HG03460 (cell line): ENCODE data around the gene DCHS1.

ENCODE experiments used
- ATAC-seq: cut with Tn5 transposase; IDR thresholded peaks from one replicate; pipeline ENCODE4 v1.9.1; 2021; ENCODE audit not compliant: unreplicated experiment

Gene DCHS1

DNA sequence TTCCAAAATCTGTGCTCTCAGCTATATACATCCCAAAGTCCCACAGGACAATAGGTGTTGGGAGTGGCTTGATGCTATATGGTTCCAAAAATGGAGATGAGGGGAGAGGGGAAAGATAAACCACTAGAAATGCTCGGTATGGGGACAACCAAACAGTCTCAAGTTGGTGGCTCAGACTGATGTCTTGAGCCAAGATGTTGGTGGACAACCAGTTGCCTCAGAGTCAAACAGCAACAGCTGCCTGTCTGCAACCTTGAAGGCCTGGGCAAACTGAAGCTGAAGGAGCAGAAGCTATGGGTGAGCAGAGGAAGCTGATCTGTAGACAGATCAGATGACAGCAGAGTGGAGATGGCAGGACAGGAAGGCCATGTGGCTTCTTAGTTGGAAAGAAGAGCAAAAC lies 56.2 kb downstream of the DCHS1 start:
- no peak for ATAC-seq

DNA sequence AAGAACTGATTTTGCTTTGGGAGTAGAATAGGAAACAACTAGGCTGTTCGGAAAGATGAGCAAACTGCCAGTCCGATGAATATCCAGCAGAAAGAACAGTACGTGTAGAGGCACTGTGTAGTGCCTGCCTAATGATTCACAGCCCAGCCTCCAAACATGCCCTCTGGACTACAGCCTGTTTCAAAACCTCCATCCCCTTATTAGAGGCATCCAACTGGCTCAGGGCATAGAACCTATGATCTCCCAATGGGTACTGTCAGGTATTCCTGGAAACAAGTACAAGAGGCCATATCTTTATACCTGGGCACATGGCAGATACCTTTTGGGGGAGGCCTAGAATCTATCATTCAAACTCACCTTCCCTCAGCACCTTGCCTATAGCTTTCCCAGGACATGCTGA lies 57.1 kb downstream of the DCHS1 start:
- no peak for ATAC-seq

DNA sequence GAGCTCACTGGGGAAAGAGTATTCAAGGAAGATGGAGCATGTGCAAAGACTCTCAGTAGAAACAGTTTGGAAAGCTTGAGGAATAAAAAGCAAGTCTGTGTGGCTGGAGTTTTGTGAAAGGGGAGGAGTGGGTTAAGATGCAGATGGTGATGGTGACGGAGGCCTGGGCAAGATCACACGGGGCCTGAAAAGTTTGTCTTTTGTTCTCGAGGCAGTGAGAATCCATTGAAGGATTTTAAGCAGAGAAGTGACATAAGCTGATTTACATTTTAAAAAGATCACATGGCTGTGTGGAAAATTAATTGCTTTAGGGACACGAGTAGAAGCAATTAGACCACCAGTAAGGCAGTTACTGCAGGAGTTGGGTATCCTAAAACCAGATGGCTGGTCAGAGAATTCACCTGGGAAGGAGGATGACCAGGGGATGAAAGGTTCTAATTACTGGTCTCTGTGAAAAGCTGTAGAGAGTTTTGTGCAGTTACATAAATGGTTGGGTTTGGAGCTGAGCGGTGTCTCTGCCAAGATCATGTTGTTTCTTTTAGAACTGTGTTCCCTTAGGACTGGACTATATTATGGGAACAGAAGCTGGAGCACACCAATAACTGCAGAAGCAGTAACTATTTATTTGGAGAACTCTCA lies 59.3 kb downstream of the DCHS1 start:
- ATAC-seq: no peak

DNA sequence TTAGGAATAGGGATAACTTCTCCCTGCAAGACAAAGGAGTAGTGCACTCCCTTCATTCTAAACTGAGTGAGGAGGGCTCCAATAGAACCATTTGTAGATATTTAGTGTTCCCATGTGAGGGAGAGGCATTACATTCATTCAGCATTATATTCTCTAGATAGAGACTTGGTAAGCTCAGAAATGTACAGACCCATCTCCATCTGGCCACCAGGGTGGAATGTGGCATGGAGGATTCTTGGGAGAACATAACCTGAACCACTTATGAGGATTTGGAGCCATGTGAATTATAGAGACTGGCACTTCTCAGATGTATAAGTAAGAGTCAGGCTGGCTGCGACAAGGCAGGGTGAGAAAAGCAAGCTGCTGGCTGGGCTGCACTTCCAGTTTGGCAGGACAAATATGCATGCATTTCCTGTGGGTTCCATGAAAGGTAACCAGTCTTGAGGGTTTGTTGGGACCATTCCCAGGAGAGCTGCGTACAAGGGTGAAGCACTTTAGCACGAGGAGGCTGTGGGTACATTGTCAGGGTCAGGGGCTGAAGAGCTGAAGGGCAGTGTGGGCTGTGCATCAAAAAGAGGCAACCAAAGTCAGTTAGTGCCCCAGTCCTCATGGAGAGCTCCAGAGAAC lies 61.4 kb downstream of the DCHS1 start:
- no peak for ATAC-seq

DNA sequence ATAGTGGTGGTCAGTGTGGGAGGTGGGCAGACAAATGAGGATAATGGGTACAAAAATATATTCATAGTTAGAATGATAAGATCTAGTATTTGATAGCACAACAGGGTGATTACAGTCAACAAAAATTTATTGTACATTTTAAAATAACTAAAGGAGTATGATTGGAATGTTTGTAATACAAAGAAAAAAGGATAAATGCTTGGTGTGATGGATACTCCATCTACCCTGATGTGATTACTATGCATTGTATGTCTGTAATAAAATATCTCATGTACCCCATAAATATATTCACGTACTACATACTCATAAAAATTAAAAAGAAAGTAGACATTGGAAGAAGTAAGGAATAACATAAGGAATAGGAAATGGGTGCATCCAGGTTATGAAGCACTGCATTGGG lies 67.6 kb downstream of the DCHS1 start:
- ATAC-seq: no peak

DNA sequence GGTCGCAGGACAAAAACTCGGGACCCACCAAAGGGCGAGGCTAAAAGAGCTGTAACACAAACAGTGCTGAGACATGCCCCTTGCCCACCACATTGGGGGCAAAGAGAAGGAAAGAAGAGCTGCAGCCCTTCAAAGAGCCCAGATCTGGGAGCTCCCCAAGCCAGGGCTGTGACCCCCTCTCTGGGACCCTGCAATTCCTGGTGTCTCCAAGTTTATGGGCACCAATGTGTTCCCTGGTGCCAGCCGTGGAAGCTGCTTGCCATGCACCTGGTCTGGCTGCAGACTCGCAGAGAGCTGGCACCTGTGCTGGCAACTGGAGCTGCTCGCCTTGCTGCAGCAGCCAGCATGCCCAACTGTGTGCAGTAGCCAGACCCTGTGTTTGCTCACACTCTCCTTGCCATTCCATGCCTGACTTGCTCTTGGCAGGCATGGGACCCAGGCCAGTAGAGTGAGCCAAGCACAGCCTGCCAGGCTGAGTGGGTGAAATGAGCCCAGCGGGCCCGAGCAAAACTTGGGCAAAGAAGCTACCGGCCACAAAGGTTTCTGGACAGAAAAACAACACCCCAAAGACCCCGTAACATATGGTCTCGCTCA lies 68.2 kb downstream of the DCHS1 start:
- no peak for ATAC-seq

DNA sequence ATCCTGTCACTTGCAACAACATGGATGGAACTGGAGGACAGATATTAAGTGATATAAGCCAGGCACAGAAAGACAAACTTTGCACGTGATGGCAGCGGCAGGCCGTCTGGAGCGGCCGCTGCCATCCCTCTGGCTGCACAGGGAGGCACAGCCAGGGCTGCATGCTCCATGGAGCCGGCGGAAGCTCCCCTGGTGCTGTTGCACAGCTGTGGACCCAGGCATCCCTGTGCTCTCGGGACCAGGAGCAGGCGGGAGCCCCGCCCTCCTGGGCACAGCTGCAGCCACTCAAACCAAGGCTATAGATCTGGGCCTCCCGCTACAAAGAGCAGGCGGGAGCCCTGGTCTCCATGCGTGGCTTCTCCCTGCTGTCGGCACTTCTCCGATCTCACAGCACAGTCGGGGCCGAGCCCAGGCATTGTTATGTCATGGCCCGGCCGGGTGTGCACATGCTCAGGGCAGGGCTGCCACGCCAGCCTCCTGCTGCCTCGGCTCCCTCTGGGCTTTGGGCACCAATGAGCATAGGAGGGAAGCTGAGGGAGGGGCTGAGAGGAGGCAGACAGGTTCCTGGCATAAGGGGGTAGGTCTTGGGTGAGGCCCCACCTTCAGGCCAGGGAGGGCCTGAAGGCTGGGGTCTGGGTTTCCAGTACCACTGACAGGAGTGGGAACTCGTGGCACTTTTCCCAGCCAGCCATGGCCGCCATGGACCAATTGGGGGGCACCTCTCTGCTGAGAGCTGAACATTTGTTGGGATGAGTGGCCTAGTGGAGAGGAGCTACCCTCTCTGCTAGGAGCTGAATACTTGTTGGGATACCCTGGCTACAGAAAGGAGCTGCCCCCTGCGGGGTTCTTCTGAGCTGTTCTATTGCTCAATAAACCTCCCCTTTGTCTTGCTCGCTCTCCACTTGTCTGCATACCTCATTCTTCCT lies 68.9 kb downstream of the DCHS1 start:
- no peak for ATAC-seq

DNA sequence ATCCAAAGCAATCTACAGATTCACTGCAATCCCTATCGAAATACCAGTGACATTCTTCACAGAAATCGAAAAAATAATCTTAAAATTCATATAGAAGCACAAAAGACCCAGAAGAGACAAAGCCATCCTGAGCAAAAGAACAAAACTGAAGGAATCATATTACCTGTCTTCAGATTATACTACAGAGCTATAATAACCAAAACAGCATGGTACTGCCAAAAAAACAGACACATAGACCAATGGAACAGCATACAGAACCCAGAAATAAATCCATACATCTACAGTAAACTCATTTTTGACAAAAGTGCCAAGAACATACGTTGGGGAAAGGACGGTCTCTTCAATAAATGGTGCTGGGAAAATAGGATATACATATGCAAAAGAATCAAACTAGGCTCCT lies 71.1 kb downstream of the DCHS1 start:
- no peak for ATAC-seq

DNA sequence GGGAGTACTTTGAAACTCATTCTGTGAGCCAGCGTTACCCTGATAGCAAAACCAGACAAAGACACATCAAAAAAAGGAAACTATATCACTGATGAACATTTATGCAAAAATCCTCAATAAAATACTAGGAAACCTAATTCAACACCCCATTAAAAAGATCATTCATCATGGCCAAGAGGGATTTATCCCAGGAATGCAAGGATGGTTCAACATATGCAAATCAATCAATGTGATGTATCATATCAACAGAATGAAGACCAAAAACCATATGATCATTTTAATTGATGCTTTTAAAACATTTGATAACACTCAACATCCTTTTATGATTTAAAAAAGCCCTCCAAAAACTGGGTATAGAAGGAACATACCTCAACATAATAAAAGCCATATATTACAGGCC lies 72.0 kb downstream of the DCHS1 start:
- ATAC-seq: no peak

DNA sequence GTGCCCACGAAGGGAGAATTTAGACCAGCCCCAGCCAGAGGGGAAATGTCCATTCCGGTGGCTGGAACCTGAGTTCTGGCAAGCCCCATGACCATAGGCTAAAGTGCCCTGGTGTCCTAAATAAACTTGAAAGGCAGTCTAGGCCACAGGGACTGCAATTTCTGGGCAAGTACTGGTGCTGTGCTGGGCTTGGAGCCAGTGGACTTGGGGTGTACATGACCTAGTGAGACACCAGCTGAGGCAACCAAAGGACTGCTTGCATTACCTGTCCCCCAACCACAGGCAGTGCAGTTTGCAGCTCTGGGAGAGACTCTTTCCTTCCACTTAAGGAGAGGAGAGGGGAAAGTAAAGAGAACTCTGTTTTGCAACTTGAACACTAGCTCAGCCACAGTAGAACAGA lies 75.9 kb downstream of the DCHS1 start:
- no peak for ATAC-seq

DNA sequence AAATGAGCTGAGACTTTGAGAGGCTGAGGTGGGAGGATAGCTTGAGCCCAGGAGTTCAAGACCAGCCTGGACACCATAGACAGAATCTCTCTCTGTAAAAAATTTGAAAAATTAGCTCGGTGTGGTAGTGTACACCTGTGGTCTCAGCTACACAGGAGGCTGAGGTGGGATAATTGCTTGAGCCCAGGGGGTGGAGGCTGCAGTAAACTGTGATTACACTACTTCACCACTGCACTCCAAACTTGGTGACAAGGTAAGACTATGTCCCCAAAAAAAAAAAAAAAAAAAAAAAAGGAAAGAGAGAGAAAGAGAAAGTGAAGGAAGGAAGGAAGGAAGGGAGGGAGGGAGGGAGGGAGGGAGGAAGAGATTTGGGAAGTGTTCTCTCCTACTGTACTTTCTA lies 77.5 kb downstream of the DCHS1 start:
- ATAC-seq: no peak

DNA sequence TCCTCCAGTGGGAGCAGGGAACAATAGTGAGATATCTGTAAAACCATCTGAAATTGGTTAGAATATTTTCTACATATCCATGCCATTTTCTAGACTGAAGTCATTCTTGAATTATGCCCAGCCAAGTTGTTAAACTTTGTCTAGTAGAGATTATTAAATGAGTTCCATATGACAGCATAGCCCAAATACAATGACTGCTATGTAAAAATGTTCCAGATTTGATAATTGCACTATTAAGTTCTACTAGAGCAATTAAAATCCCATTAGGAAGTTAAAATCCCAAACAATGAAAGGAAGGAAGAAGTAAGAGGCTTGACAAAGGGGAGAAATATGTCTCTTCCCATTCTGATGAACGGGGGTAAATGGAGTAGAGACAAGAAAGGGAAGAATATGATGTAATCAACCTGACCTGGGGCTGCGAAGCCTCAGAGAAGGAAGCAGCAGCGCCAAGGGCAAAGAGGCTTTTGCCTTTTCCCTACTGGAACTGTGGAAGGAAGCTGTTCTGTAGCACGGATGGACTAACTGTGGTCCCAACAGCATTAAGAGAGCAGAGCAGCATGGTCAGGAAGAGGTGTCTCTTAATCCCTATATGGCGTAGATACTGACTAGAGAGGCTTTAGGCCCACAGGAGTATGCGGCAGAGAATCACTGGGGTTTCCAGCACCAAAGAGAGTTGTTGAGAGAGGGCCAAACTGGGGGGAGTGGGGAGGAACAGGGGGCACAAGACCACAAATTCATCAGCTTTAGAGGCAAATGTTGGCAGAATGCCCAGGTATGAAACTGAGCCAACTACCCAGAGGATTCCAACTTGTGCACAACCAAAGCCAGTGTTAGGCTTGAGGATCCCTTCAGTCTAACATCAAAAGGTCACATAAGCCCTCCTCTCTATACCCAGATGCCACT lies 78.9 kb downstream of the DCHS1 start:
- ATAC-seq: no peak

DNA sequence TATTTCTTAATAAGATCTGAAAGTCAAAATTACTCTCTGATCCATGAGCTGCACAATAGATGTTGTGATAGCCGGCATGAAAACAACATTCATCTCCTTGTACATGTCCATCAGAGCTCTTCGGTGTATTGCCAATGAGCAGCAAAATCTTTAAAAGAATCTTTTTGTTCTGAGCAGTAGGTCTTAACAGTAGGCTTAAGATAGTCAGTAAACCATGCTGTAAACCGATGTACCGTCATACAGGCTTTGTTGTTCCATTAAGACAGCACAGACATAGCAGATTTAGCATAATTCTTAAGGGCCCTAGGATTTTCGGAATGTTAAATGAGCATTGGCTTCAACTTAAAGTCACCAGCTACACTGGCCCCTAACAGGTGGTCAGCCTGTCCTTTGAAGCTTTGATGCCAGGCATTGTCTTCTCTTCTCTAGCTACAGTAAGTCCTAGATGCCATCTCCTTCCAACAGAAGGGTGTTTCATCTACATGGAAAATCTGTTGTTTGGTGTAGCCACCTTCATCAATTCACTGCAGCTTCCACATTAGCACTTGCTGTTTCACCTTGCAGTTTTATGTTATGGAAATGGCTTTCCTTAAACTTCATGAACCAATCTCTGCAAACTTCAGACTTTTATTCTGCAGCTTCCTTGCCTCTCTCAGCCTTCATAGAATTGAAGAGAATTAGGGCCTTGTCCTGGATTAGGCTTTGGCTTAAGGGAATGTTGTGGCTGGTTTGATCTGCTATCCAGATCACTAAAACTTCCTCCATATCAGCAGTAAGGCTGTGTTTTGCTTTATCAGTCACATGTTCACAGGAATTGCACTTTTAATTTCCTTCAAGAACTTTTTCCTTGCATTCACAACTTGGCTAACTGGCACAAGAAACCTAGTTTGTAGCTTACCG lies 80.5 kb downstream of the DCHS1 start:
- ATAC-seq: no peak

DNA sequence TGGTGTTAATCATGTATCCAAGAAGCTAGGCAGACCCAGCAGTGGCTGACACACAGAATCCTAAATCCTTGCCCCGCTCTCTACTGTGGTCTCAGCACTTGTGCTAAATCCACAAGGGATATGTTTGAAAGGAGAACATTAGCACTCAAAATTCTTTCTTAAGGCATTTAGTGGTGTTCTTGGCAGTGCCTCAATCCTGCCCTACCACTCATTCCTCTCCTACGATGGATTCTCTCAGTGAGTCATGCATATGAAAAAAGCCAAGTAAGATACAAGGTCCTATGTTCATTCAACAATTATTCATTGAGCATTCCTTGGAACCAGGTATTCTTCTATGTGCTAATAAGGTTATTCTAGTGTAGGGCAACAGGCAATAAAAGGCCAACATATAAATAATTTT lies 83.4 kb downstream of the DCHS1 start:
- ATAC-seq: no peak

DNA sequence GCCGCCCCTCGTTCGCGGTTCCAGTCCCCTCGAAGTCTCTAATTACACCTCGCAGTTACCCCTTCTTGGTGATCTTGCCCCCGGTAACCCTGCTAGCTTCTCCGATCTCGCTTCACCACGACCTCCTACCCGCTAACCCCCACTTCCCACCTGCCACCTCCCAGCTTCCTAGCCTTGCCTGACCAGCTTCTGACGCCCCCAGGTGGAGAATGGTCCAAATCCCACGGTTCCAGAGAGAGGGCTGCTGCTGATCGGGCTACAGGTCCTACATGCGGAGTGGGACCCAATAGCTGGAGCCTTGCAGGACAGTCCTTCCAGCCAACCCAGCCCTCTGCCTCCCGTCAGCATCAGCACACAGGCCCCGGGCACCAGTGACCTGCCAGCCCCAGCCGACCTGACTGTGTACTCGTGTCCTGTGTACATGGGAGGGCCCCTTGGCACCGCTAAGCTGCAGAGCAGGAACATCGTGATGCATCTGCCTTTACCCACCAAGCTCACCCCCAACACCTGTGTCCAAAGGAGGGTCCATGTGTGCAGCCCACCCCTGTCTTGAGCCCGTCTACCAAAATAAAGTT lies 84.1 kb downstream of the DCHS1 start:
- no peak for ATAC-seq
